Pancreas (tissue), 10 donors: ENCODE results near the gene MEIS1. TPM values are rescaled to one million over a fixed set of nuclear protein-coding genes. Genes with fewer than 3 reads are reported as not detected.

Experiments used
- ATAC-seq, 4 donors: fragments of 200-7000 bp; cut with Tn5 transposase; one replicate each; pipeline versions ENCODE4 v1.8.0 to v1.9.1; 2020; ENCODE audit warnings: mild to moderate bottlenecking in 4 of 4, moderate library complexity in 4 of 4
- DNase-seq, 6 donors: peaks; one replicate each; pipeline ENCODE4 v3.0.0-alpha.2; 2020
- FAIRE-seq: peaks from 2 replicates; lab custom pipeline; 2012; peaks lifted over from hg19 to GRCh38; lab: Jason Lieb, UNC
- H3K27ac ChIP-seq, 4 donors: fragments of 200-600 bp; sonication (generic); 1 replicate in 3 of 4; 2 replicates in 1 of 4; pipeline versions ENCODE4 v1.5.0 to v1.8.0; 2020
- H3K27me3 ChIP-seq, 4 donors: fragments of 200-600 bp; one replicate each; pipeline ENCODE4 v1.8.0; 2021
- H3K36me3 ChIP-seq, 3 donors: fragments of 200-600 bp; sonication (generic) in 1 of 3; one replicate each; pipeline versions ENCODE4 v1.5.0 to v1.8.0; 2020 to 2021
- H3K4me1 ChIP-seq, 3 donors: fragments of 200-600 bp; one replicate each; pipeline ENCODE4 v1.8.0; 2021
- H3K4me3 ChIP-seq, 4 donors: fragments of 200-600 bp; sonication (generic) in 2 of 4; one replicate each; pipeline versions ENCODE4 v1.5.0 to v1.8.0; 2020 to 2021
- H3K9me3 ChIP-seq, 4 donors: fragments of 200-600 bp; one replicate each; pipeline ENCODE4 v1.8.0; 2021
- CTCF ChIP-seq, 4 donors: fragments of 200-600 bp; sonication (generic) in 3 of 4; IDR thresholded peaks; one replicate each; pipeline versions ENCODE4 v1.5.0 to v1.8.0; 2021; ENCODE audit warnings: antibody characterized with exemption in 4 of 4
- WGBS, 2 donors: extraction: QIAGEN DNeasy Blood & Tissue Kit; methylation state at CpG; one replicate each; pipeline ENCODE4 v1.1.7; 2013; 5-methylcytosine and 5-hydroxymethylcytosine counted together
- intact Hi-C, 3 donors: fragments of 100-400 bp; cut with DNase I; formaldehyde crosslinking; loops; one replicate each; pipeline versions ENCODE4 v1.11.1 to v1.14.2; 2022
- polyA plus RNA-seq, 2 donors: library from polyadenylated mRNA; stranded (reverse); fragments of 200-250 nt; gene quantifications; one replicate each; pipeline ENCODE4 v1.2.3, GENCODE V29; 2013
- total RNA-seq, 6 donors: library from RNA; stranded (reverse); fragmentation: NEBNext Ultra II Directional in 4 of 6; extraction: Animal tissue kit (Norgen Biotek cat#: 25700) in 4 of 6; gene quantifications; one replicate each; pipeline versions ENCODE4 v1.2.1 to v1.2.4, GENCODE V29; 2021 to 2023
- donor health status: healthy with polysubstance abuse.
- donor health status: DM: no; HTN: no; CAD: no; lungs with moderate emphysema.
- donor health status: DM: no; HTN: no; CAD: no.
- donor health status: control.
- donor health status: control.
- donor health status: Bipolar disorder and iron deficiency.
- donor health status: DM: yes; HTN: yes; CAD: no.
- donor health status: DM: no; HTN: no; CAD: no.
- donor health status: DM: no; HTN: no; CAD: no.
- donor health status: DM: yes; HTN: yes; CAD: no.

The MEIS1 gene
- total and polyA plus RNA-seq, 8 donors = 41.3 to 129 (median 58.4) TPM

- peak in 3 of 6 donors; percentile 38 to 55 (median 46) for DNase-seq
- ATAC-seq = peak in 2 of 4 donors; percentile 0 to 2
- Histone ChIP-seq H3K36me3 (peaks cover 0 to 23% (median 7%) of the 10 kb centered on the region in 3 donors), H3K4me1 (peaks cover 0 to 19% (median 18%) of the 10 kb centered on the region in 3 donors), H3K27ac (peak overlapping the region in 2 of 4 donors; percentile 96 to 98), H3K9me3 (no peaks in the 10 kb centered on the region), H3K27me3 (no peaks in the 10 kb centered on the region), H3K4me3 (peak overlapping the region in 2 of 4 donors; percentile 16 to 64)
- WGBS, 2 donors = 13 to 16% methylated on average over 7 of the region's 7 CpGs
- FAIRE-seq = no peak
- intact Hi-C loops = loop anchor here in 1 of 3 donors (10.0 kb wide), 1 partner anchor 129 kb away; no protein-coding TSS in a partner anchor
- TF ChIP-seq CTCF (IDR thresholded peaks at IDR 0.05) = no peak
These were observed 138.5 kb downstream of the MEIS1 start for GRCh38 chr2:66573416-66573815.

GRCh38 chr2:66573821-66574233 is 138.9 kb downstream of the MEIS1 start:
- intact Hi-C loops = loop anchor here in 1 of 3 donors (10.0 kb wide), 1 partner anchor 129 kb away; no protein-coding TSS in a partner anchor
- ATAC-seq = peak in 1 of 4 donors; percentile 2
- H3K4me1 ChIP-seq = peaks cover 0 to 21% (median 18%) of the 10 kb centered on the region in 3 donors
- no peaks in the 10 kb centered on the region for H3K9me3 ChIP-seq
- peak overlapping the region; percentile 3 to 98 (median 68) for H3K27ac ChIP-seq
- peak overlapping the region in 2 of 4 donors; percentile 16 to 64 for H3K4me3 ChIP-seq
- no peak for TF ChIP-seq CTCF (IDR thresholded peaks at IDR 0.05)
- WGBS, 2 donors = 4 to 8% methylated on average over 8 of the region's 8 CpGs
- no peaks in the 10 kb centered on the region for H3K27me3 ChIP-seq
- FAIRE-seq = no peak
- peak in 3 of 6 donors; percentile 29 to 53 (median 35) for DNase-seq
- H3K36me3 ChIP-seq = peaks cover 0 to 18% (median 3%) of the 10 kb centered on the region in 3 donors

- peak; percentile 26 for FAIRE-seq
- intact Hi-C loops = loop anchor here in 2 of 3 donors (5.0 to 10.0 kb wide), 3 partner anchors 130 to 462 kb away; partner anchors contain the start of gene MEIS1 (in 1 of the 2)
These were observed 140.0 kb downstream of the MEIS1 start for GRCh38 chr2:66574701-66575624.

More at GRCh38 chr2:66574701-66575624, 140.0 kb downstream of the MEIS1 start:
- ATAC-seq = peak; percentile 38 to 56 (median 49)
- H3K27me3 ChIP-seq = no peaks in the 10 kb centered on the region
- peak overlapping the region; percentile 45 to 64 (median 52) for H3K4me3 ChIP-seq
- peak overlapping the region; percentile 85 to 98 (median 94) for H3K27ac ChIP-seq
- peak; percentile 67 to 84 (median 78) for DNase-seq
- H3K4me1 ChIP-seq = peaks cover 0 to 27% (median 18%) of the 10 kb centered on the region in 3 donors
- WGBS, 2 donors = 0% methylated on average over 34 to 35 of the region's 35 CpGs
- peaks cover 0 to 10% (median 0%) of the 10 kb centered on the region in 3 donors for H3K36me3 ChIP-seq
- H3K9me3 ChIP-seq = no peaks in the 10 kb centered on the region
- peak in 1 of 4 donors; percentile 17 for TF ChIP-seq CTCF (IDR thresholded peaks at IDR 0.05)
